A673 (cell line): ENCODE results near the gene PVALB. TPM values are rescaled to one million over a fixed set of nuclear protein-coding genes. Genes with fewer than 3 reads are reported as not detected.
"Not testable (repeated sequence)": the region's sequence is repeated elsewhere in the genome, so short reads cannot be mapped to it uniquely, and the experiment has no call there.

ENCODE experiments used
- BruUV-seq: library from RNA; stranded (reverse); fragments of 400-500 nt; replicated peaks from 2 replicates; lab custom pipeline; 2021; lab: Mats Ljungman, UMichigan
- CTCF ChIA-PET: fragments of 300-600 bp; sonication (Branson Sonifier 250); formaldehyde crosslinking; loops from one replicate; lab custom pipeline; 2022; ENCODE audit warnings: antibody characterized with exemption; lab: Charles Lee
- POLR2A ChIA-PET: fragments of 300-600 bp; sonication (Branson Sonifier 250); formaldehyde crosslinking; loops from one replicate; lab custom pipeline; 2022; ENCODE audit warnings: antibody characterized with exemption; ENCODE audit not compliant: low non-redundant PET; lab: Charles Lee
- DNase-seq: peaks from one replicate; pipeline ENCODE4 v3.0.0-alpha.2; 2015; ENCODE audit warnings: low spot score
- H3K27ac ChIP-seq: fragments of 200-600 bp; sonication (generic); 2 replicates; pipeline ENCODE4 v1.5.1; 2016; ENCODE audit warnings: mixed run types, low read depth, mild to moderate bottlenecking, mixed read lengths, antibody characterized with exemption, low read length; ENCODE audit not compliant: poor library complexity, severe bottlenecking
- H3K27me3 ChIP-seq: fragments of 200-600 bp; sonication (generic); replicated peaks from 2 replicates; pipeline ENCODE4 v1.6.1; 2017; ENCODE audit warnings: mixed run types, low read depth, mild to moderate bottlenecking, mixed read lengths, antibody characterized with exemption, low read length; ENCODE audit not compliant: insufficient read depth, poor library complexity
- H3K36me3 ChIP-seq: fragments of 200-600 bp; sonication (generic); 2 replicates; pipeline ENCODE4 v1.6.1; 2016; ENCODE audit warnings: mixed run types, mild to moderate bottlenecking, mixed read lengths, antibody characterized with exemption, low read length; ENCODE audit not compliant: insufficient read depth, poor library complexity, severe bottlenecking
- H3K4me1 ChIP-seq: fragments of 200-600 bp; sonication (generic); 2 replicates; pipeline ENCODE4 v1.6.1; 2017; ENCODE audit warnings: mixed run types, mild to moderate bottlenecking, mixed read lengths, antibody characterized with exemption, low read length; ENCODE audit not compliant: insufficient read depth, poor library complexity, severe bottlenecking
- H3K4me3 ChIP-seq: fragments of 200-600 bp; sonication (generic); 2 replicates; pipeline ENCODE4 v1.5.1; 2016; ENCODE audit warnings: low read depth, mixed run types, mild to moderate bottlenecking, mixed read lengths, low read length; ENCODE audit not compliant: poor library complexity, severe bottlenecking
- H3K9me3 ChIP-seq: fragments of 200-600 bp; sonication (generic); 2 replicates; pipeline ENCODE4 v1.6.1; 2016; ENCODE audit warnings: mixed run types, low read depth, mild to moderate bottlenecking, mixed read lengths, antibody characterized with exemption, low read length; ENCODE audit not compliant: poor library complexity, severe bottlenecking
- EZH2 ChIP-seq: fragments of 200-600 bp; sonication (generic); IDR thresholded peaks from 2 replicates; pipeline ENCODE4 v1.6.1; 2017; ENCODE audit warnings: borderline replicate concordance, low read depth, mild to moderate bottlenecking, mixed read lengths, antibody characterized with exemption, low read length; ENCODE audit not compliant: poor library complexity, severe bottlenecking
- intact Hi-C: fragments of 100-400 bp; cut with micrococcal nuclease; formaldehyde crosslinking; loops from one replicate; pipeline ENCODE4 v1.10.0; 2022; ENCODE audit not compliant: unreplicated experiment
- total RNA-seq: library from RNA; stranded (reverse); gene quantifications from 2 replicates; pipeline ENCODE4 v1.2.3, GENCODE V29; 2021
- TF ChIP-seq, protein P1 (sequence below): fragments of 300-800, 200-600 bp; sonication (generic); conservative IDR thresholded peaks from 2 replicates; pipeline ENCODE4 v1.5.1; 2017; ENCODE audit warnings: low read depth, mild to moderate bottlenecking, antibody characterized with exemption, low read length, moderate library complexity, mixed read lengths

The PVALB gene
- total RNA-seq, 1 experiment from 2014 or later, result not detected

DNA sequence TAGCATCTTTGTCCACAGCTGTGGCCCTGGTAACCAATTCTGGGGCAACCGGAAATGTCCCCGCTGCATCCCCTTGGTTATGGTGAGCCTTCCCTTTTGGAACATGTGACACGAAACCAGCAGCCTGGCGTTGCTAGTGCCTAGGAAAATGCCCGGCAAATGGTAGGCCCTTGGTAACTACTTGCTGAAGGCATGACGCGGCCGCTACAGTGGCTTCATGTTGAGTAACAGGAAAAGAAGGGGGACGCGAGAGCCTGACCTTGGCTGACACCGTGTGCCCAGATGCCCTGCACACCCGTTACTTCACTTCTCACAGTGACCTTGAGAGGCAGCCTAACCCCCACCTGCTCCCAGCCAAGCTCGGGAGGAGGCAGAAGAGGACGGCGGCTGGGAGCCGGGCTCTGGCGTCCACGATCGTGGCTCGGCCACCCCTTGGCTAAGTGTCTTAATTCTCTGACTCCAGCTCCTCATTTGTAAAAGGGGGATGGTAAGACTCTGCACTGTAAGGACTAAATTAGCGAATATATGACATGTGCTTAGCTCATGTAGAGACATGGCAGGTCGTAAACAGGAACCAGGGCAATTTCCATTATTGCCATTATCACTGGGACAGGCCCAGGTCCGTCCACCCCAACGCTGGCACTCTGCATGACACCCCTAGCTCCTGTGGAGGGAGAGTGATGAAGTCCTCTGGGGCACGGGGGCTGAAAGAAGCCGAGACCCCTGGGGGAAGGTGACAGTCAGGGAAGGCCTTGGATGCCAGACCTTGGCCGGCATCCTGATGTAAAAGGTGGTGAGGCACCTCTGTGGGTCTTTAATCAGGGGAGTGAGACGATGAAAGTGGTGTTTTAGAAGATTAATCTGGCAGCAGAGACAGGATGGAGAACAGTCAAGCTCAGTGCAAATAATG lies 59.8 kb downstream of the PVALB start:
- no peak overlapping the region for H3K27ac ChIP-seq
- POLR2A ChIA-PET, result no interaction called here
- no peaks in the 10 kb centered on the region for H3K36me3 ChIP-seq
- no peak overlapping the region for H3K4me3 ChIP-seq
- no peaks in the 10 kb centered on the region for H3K9me3 ChIP-seq
- DNase-seq, result no peak
- TF ChIP-seq EZH2, result no peak
- TF ChIP-seq, protein P1, sequence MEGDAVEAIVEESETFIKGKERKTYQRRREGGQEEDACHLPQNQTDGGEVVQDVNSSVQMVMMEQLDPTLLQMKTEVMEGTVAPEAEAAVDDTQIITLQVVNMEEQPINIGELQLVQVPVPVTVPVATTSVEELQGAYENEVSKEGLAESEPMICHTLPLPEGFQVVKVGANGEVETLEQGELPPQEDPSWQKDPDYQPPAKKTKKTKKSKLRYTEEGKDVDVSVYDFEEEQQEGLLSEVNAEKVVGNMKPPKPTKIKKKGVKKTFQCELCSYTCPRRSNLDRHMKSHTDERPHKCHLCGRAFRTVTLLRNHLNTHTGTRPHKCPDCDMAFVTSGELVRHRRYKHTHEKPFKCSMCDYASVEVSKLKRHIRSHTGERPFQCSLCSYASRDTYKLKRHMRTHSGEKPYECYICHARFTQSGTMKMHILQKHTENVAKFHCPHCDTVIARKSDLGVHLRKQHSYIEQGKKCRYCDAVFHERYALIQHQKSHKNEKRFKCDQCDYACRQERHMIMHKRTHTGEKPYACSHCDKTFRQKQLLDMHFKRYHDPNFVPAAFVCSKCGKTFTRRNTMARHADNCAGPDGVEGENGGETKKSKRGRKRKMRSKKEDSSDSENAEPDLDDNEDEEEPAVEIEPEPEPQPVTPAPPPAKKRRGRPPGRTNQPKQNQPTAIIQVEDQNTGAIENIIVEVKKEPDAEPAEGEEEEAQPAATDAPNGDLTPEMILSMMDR, result no peak
- H3K27me3 ChIP-seq, result peaks cover 30% of the 10 kb centered on the region
- intact Hi-C loops, result no loop called here
- no peaks in the 10 kb centered on the region for H3K4me1 ChIP-seq
- no TSS peak for BruUV-seq
- CTCF ChIA-PET, result interaction anchor here (1.1 kb wide), 1 partner anchor 19 kb away, joined by 3 read pairs; the partner anchor contains the start of gene IFT27

DNA sequence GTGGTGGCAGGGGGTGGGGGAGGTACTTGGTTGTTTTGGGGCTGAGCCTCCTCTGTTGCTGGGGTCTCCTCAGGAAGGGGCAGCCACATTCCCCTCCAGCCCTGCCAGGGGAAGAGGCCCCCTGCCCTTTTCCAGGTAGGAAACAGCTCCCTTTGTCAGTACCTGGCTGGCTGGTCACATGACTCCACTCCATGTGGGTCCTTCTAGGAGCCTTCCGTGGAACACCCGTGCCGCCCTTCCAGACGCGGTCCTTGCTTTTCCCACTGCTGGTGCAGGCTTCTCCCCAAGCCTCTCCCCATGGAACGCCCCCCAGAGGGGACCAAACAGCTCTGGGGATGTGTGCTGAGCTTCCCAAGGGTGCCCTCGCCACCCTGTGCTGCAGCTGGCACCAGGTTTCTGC lies 60.8 kb downstream of the PVALB start:
- no peaks in the 10 kb centered on the region for H3K4me1 ChIP-seq
- H3K4me3 ChIP-seq, result no peak overlapping the region
- BruUV-seq, result no TSS peak
- DNase-seq, result no peak
- no peaks in the 10 kb centered on the region for H3K9me3 ChIP-seq
- POLR2A ChIA-PET, result interaction anchor here (0.6 kb wide), 1 partner anchor 18 kb away, joined by 4 read pairs; no protein-coding TSS in a partner anchor
- no peak for TF ChIP-seq EZH2
- TF ChIP-seq, protein P1, result no peak
- no peak overlapping the region for H3K27ac ChIP-seq
- H3K36me3 ChIP-seq, result no peaks in the 10 kb centered on the region
- H3K27me3 ChIP-seq, result peaks cover 30% of the 10 kb centered on the region
- intact Hi-C loops, result no loop called here
- CTCF ChIA-PET, result no interaction called here

DNA sequence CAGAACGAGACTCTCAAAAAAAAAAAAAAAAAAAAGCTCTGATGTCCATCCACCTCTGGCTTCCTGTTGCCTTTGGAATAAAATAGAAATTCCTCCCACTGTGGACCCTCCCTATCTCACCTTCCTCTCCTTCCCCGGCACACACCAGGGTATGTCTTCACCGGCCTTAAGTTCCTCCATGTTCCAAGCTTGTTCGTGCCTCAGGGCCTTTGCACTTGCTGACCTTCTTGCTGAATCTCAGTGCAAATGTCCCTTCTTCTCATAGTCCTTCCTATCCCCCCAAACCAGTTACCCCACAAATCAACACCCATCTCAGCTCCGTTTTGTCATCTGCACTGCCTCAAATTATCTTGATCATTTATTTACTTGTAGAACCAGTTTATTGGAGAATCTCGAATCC lies 61.5 kb downstream of the PVALB start:
- no peak for DNase-seq
- TF ChIP-seq, protein P1, result no peak
- no peak for TF ChIP-seq EZH2
- Histone ChIP-seq H3K4me3 (no peak overlapping the region), H3K36me3 (no peaks in the 10 kb centered on the region), H3K27ac (no peak overlapping the region), H3K4me1 (no peaks in the 10 kb centered on the region), H3K27me3 (peaks cover 30% of the 10 kb centered on the region), H3K9me3 (no peaks in the 10 kb centered on the region)
- CTCF ChIA-PET, result no interaction called here
- POLR2A ChIA-PET, result interaction anchor here (0.6 kb wide), 1 partner anchor 18 kb away, joined by 4 read pairs; no protein-coding TSS in a partner anchor
- BruUV-seq, result no TSS peak
- intact Hi-C loops, result no loop called here

DNA sequence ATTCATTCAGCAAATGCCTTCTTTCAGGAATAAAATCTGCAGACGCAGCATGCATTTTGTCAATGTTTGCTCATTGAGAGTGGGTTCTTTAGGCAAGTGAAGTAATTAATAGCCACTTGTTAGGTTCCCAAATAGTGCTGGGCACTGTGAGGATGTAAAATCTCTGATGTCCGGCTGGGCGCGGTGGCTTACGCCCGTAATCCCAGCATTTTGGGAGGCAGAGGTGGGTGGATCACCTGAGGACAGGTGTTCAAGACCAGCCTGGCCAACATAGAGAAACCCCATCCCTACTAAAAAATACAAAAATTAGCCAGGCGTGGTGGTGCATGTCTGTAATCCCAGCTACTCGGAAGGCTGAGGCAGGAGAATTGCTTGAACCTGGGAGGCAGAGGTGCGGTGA lies 62.0 kb downstream of the PVALB start:
- H3K4me1 ChIP-seq, H3K27ac ChIP-seq, CTCF ChIA-PET, intact Hi-C loops, H3K36me3 ChIP-seq, BruUV-seq, DNase-seq, POLR2A ChIA-PET, H3K4me3 ChIP-seq, H3K9me3 ChIP-seq: not testable (repeated sequence)
- peaks cover 30% of the 10 kb centered on the region for H3K27me3 ChIP-seq
